Retina (tissue), 1 donor: ENCODE data around the gene WASL.
A peak's percentile ranks its signal among the peaks of the same experiment; 100 is the strongest.

Experiments used
- DNase-seq: peaks from one replicate; pipeline ENCODE4 v3.0.0-alpha.2; 2016

The WASL gene

DNA sequence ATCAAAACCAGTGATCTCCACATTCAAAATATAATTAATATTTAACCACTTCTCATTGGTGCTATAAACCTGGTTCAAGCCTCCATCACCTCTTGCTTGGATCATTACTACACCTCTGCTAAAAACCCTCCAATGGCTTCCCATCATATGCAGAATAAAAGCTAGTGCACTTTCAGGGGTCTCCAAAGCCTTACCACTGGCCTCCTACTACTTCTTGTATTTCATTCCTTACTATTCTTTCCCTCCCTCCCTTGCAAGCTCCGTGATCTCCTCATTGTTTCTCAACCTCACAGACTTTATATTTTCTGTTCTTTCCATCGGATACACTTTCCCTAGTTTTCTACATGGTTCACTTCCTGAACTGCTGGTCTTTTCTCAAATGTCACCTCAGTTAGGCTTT lies 61.6 kb downstream of the WASL start:
- no peak for DNase-seq

DNA sequence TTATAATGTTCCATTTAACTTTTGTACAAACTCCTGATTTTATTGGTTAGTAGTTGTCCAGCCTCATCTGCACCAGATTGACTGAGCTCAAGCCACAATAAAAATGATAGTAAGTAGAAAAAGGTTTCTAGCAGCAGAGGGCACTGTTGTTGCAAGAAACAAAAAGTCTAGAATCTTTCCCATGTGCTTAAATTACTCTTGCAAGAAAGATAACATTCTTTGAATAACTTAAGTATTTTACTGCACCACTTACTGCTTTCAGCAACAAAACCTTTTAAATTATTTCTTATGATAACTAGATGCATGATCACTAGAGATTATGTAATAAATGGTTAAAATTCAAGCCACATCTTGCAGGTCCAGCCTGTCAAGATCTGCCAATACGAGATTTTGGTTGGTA lies 66.1 kb downstream of the WASL start:
- DNase-seq: peak; percentile 57

DNA sequence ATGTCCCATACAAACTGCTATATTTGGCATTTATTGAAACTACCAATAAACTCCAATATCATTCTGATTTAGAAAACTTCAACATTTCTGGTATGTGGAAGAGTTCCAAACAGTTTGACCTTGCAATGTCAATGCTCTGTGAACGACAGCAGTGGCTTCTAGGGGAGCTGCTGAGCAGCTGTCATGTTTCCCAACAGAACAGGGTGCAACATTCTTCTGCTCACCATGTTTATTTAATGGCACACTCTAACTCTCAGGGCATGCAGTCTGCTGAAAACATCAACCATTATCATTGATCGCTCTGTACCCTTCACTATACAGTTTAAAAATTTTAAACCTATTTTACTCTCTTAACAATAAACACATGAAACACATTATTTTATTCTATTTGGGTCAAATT lies 67.2 kb downstream of the WASL start:
- no peak for DNase-seq

DNA sequence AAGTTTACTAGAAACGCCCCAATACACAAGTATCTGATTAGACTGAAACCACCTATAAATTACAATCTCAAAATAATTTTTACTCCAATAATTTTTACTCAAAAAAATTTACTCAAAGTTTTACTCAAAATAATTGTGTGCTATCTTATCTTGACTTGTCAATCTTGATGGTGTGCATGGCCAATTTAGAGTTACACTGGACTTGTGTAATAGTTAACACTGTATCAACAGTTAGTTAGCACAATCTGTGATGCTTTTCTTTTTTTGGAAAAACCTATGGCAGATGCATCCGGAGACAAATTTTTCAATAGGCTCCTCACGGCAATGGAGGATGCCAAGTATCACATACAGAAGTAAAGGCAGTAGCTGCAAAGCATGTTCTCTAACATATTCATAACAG lies 68.2 kb downstream of the WASL start:
- DNase-seq: no peak

DNA sequence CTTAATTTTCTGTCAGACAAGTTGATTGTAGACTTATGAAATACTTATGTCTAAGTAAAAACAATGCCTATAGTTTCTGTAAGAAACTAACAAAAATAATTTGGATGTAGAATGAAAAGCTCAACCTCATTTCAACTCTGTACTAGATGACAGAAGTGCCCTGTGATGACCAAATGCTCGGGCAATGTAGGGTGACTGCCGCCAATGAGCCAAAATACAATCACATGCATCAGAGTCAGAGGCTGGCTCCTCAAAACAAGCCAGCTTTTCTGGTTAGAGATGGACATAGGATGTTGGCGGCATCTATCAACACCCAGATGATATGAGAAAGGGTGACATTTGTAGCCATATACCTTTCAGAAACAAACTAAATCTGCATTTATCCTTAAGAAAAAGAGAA lies 69.2 kb downstream of the WASL start:
- no peak for DNase-seq

DNA sequence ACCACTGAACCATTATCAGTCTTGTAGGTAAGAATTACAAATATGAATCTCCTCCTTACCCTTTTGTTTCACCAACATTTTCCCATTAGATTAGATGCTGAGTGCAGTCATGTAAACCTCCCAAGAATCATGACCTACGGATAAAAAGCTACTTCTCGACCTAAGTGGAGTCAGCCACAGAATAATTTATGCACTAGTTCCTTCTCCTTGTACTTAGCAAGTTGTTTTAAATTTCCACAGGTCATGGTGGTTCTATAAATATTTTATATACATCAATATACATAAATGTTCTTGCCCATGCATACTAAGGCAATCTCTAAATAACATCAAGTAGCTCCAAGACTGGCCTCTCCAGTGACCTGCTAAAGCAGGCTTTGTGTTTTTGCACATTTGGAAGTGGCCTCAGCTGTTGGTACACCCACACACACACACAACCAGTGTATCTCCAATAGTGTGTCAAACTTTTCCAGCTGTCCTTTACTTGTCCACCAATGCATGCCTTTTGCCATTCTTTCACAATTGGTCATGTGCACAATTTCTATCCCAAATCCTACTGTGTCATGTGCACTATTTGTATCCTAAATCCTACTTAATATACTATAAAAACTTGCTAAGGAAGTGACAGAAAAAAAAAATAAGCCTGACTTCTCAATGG lies 71.6 kb downstream of the WASL start:
- DNase-seq: no peak

DNA sequence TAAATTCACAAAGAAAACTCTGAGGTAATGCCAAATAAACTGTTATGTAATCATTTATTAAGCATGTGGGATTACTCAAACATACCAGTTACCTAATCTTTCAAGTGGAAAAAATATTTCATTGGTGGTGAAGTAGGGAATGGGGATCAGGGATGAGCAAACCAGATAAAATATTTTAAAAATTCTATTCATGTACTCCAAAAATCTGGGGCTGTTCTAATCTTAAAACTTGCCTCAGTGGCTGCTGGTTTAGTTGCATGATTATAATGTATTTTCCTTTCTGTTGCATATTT lies 73.7 kb downstream of the WASL start:
- DNase-seq: no peak

DNA sequence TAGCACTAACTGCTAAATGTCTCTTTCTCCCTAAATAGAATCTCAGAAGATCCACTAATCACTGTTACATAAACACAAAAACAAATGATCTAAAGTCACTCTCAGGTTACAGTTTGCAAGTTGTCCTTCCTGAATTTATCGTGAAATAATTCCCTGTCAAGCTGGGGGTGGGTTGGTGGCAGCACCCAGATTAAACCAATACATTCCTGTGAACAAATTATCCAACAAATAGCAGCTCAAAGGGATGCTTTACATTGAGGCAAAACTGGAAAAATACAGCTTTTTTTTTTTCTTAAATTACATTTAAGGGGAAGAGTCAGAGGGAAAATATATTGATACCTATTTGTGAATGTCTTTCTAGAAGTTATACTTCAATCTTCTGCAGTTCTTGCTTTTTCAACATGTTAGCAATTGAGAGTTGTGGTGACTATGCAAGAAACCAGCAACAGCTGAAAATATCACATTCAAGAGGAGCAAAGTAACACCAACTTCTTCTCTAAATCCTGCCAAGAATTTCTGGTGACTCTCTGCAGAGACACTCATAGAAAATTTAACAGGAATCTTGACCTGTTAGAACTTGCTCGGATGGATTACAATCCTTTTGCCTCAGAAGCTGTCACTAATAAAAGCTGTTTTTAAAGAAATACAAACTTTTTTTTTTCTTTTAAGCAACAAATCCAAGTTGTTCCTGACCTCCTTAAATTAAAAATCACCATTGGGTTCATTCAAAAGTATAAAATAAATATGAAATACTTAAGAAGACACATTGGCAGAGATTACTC lies 74.2 kb downstream of the WASL start:
- DNase-seq: no peak

DNA sequence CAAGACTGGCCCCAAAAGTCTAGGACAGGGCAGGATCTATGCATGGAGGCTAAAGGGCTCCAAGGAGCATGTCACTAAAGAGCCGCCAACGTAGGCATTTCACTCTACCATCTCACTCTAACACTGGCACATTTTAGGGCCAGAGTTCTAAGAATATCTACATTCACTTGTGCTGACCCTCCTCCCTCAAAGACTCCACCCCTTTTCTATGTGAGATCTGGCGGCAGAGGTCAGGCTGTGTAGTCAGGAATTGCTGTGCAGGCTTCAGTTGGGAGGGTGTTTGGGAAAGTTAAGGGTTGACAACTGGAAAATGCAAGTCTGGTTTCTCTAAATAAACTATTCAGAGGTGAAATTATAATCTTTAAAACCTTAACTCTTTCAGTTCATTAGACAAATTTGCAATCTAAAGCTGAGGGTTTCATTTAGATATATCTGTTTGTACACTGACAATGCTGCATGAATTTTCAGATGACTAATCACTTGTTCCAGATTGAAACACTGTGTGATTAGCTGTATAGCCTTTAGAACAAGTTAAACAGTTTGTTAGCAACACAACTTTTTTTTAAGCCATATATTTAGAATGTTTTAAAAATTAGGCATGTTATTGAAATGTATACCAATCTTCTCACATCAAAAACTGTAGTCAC lies 74.9 kb downstream of the WASL start:
- no peak for DNase-seq

DNA sequence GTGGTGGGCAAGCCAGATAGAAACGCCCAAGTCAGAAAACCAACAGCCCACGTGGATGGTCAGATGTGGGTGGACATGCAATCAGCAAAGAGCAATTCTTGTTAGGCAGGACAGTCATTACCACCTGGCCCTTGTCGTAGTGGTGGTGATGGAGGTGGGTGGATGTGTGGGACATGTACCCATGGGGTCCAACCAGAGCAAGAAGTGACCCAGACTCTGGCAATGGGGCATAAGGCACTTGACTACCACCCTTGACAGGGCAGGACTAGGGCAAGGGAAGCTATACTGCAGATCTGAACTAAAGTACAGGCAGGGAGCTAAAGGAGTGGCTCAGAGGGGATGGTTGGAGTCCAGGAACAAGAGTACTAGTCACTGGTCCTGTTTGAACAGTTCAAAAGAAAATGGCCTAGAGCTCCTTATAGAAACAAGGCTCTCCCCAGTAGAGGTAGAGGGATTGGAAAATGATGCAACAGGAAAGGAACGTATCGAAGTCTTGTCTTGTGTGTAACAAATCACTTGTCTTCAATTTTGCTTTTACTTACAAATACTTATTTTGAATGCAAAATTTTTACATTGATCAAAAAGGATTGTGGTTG lies 75.6 kb downstream of the WASL start:
- no peak for DNase-seq

DNA sequence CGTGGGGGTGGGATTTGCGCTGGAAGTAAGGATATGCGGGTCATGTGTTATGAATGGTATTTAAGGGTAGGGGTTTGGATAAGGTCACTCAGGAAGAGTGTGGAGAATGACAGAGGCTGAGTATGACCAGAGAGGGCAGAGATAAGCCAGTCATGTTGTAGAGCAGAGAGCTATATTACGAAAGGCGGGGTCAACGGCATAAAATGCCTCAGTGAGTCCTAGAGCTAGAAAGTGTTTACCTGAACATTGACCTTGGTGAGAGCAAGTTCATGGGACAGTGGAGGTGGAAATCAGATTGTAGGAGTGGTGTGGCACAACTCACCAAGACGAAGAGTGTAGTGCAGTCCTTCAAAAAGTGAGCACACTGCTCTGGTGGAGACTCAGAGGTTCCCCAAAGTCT lies 79.3 kb downstream of the WASL start:
- DNase-seq: no peak

DNA sequence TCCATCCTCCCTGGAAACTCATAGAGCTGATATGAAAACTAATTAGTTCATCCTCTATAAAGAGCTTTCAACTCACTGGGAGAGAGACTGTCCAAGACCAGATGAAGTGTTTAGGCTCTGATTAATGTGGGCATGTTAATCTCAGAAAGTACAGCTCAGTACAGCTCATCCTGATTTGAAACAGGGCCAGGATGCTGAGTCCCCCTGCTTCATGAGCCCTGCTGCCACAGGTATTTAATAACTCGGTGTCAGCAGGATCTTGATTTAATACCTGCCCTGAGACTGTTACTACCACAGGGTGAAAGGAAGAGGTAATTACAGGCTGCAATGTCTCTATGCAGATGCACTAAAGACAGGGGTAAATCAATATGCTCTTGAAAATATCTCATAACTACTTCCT lies 82.3 kb downstream of the WASL start:
- DNase-seq: no peak

DNA sequence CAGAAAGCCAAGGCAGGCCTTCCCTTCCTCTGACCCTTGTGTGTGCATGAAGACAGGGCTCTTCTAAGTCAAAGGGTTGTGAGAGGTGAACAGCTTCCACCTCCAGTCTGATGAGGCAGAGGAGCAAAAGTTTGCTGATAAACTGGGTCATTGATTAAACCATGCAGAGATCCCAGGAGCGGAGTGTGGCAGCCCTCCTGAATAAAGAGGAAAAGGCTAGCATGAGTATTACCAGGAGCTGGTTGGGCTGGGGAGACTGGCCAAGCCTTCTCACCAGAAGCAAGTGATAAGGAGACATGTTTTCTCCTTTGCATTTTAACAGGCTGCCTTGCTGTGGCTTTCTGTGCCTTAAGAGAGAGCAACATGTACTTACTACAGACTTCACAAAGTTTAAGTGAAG lies 82.9 kb downstream of the WASL start:
- DNase-seq: no peak

DNA sequence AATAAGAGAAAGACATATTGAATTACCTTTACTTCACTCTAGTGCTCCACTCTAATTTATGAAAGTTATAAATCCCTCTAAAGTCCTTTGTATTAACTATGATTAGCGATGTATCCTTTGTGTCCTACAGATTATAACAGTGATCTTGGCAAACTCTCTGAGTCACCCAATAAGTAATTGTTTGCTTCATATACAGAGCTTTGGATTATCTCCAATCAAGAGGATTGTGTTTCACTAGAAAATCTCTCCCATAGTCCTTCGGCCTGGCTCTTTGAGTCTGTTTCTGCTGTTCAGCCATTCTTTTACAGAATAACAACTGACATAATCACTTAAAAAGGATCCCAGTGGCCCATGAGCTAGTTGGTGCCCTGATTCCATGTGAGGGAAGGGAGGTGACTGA lies 83.6 kb downstream of the WASL start:
- DNase-seq: no peak

DNA sequence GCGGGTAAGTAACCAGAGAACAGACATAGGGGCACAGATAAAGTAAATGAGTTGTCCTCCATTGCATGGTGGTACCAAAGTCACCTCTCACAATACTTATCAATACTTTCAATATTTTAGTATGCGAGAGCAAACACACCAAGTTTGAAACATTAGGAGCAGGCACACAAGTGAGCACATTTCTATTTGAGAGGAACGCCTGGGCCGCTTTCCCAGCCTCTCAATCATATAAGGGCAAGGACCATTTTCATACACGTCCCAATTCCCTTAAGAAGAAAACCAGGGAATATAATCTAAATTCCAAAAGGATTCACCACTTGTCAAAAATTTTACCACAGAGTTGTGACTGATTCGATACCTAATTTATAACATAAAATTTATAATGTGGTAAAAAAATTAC lies 85.6 kb downstream of the WASL start:
- no peak for DNase-seq

DNA sequence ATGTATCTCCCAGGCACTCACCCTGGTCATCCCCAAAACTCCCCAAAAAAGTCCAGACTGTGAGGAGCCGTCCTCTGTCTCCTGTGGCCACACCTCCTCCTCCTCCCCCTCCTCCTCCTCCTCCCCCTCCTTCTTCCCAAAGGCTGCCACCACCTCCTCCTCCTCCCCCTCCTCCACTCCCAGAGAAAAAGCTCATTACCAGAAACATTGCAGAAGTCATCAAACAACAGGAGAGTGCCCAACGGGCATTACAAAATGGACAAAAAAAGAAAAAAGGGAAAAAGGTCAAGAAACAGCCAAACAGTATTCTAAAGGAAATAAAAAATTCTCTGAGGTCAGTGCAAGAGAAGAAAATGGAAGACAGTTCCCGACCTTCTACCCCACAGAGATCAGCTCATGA lies 86.0 kb downstream of the WASL start:
- no peak for DNase-seq

DNA sequence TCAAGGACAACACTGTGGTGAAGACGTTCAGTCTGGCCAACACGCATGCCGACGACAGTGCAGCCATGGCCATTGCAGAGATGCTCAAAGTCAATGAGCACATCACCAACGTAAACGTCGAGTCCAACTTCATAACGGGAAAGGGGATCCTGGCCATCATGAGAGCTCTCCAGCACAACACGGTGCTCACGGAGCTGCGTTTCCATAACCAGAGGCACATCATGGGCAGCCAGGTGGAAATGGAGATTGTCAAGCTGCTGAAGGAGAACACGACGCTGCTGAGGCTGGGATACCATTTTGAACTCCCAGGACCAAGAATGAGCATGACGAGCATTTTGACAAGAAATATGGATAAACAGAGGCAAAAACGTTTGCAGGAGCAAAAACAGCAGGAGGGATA lies 86.5 kb downstream of the WASL start:
- DNase-seq: no peak

DNA sequence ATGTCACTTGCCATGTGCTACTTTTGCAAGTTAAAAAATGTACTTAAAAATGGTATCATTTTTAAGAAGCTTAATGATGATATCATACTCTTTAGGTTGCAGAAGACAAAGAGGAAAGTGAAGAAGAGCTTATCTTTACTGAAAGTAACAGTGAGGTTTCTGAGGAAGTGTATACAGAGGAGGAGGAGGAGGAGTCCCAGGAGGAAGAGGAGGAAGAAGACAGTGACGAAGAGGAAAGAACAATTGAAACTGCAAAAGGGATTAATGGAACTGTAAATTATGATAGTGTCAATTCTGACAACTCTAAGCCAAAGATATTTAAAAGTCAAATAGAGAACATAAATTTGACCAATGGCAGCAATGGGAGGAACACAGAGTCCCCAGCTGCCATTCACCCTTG lies 87.0 kb downstream of the WASL start:
- DNase-seq: no peak

DNA sequence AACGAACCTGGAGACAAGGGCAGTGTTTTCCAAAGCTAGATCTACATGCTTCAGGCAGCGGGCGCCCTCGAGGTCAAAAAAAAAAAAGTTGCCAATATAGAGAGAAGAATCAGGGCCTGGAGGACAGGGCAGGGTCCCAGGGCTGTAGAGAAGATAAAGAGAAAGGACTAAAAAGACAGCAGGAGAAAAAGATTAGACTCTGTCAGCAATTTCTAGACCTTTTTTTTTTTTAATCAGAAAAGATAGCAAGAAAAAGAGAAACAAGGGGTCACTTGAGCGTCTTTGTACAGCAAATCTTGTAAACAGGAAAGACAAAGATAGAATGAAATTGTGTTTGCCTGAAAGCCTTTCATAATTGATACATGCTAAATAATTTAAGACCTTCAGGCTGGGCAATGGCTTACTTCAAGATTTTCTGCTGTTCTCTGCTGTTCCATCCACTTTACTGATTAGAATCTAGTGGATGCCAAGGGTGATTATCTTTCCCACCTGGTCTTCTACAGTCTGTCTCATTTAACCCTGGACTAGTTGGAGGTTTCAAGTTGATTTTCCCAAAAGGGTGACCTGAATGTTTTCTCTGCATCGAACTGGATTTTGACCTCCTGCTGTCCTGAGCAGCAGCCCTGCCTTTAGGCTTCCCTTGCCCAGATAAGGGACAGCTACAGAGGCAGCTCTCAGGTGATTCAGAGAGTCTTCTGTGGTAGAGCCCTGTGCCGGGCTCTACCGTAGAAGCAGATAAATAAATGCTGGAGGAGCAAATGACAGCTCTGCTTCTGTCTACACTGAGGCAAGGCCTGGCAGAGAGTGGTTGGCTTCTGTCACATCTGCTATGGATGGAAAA lies 88.1 kb downstream of the WASL start:
- DNase-seq: peak; percentile 27

DNA sequence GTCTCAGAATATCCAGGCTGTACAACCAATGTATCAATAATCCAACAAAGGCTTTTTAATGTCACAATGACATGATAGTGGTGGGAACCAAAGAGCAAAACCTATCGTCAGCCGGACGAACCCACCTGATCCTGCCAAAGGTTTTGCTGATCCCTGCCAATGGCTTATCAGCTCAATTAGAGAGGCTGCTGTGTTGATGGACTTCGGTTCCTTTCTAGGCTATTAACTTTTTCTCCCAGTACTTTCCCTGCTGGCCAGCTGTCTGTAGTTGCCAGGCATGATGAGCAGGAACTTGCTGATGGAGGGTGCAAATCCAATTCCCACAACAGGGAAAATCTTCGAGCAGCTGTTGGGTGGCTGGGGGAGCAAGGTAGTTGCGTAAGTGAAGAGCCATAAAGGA lies 90.8 kb downstream of the WASL start:
- no peak for DNase-seq

DNA sequence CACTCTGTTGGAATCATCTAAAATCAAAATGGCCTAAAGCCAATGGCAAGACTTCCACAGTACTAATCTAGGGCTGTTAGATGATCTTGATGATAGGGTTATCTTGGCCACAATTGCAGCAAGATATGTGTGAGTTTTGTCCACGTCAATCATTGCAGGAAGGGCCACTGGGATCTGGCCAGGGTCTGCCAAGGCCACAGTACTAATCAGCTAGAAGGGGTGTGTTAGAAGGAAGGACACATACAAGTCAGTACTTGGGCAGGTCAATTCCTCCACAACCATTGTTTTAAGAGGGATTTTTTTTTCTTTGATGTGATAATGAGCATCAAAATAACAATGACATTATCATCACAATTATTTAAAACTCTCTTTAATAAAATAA lies 91.5 kb downstream of the WASL start:
- DNase-seq: no peak

DNA sequence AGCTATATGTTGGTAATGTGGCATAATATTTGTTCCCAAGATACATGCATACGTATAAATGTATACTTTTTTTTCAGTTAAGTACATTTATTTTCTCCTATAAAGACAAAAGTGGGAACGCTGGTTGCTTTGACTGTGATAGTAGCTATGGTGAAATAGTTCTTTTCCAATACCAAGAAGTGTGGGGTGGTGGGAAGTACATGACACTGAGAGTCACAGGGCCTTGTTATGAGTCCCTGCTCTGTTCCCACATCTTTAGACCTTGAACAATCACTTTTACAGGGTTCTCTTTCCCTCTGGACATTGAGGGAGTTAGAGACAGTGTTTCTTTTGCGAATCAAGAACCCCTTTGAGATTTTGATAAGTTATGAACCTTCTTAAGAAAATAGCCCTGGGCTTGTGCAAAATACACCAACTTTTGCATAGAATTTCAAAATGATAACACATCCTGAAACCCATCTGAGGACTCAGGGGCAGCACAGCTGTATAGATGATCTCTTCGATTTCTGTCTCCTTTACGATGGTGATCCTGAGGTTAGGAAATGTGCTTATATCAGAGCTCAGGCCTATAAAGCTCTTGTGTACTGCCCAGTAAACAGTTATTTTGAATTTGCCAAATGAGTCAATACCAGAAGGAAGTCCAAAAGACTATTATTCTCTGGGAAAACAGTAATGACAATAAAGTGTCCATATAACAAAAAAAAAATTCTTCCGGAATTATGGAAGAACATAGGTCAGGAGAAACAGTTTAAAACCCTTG lies 92.1 kb downstream of the WASL start:
- no peak for DNase-seq

DNA sequence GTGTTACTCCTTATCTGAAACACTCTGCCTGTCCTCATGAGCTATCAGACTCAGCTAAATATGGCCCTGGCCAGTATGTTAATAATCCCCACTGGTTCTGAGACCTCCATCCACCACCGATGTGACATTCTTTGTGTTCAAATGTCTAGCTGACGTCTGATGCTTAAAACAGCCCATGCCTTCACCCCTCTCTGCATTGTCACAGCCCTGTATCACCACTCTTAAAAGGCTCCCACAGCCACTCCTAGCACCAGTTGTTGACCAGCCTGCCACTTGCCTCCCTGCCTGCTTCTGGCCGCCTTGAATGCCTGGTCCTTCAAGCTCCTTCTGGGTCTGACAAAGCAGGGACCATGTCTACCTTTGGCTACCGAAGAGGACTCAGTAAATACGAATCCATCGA lies 93.2 kb downstream of the WASL start, which contains the start of gene LMOD2:
TSS of gene LMOD2 (plus strand) at position 253 of the 400 bp plus-strand sequence. CDS start at position 351, 98 bp downstream.
- no peak for DNase-seq
